GM19372 (cell line): ENCODE results near the gene NAV3.
A peak's percentile ranks its signal among the peaks of the same experiment; 100 is the strongest.

Experiments
- ATAC-seq: cut with Tn5 transposase; IDR thresholded peaks from one replicate; pipeline ENCODE4 v1.9.1; 2021; ENCODE audit warnings: mild to moderate bottlenecking, low read depth, moderate library complexity; ENCODE audit not compliant: unreplicated experiment

The NAV3 gene

DNA sequence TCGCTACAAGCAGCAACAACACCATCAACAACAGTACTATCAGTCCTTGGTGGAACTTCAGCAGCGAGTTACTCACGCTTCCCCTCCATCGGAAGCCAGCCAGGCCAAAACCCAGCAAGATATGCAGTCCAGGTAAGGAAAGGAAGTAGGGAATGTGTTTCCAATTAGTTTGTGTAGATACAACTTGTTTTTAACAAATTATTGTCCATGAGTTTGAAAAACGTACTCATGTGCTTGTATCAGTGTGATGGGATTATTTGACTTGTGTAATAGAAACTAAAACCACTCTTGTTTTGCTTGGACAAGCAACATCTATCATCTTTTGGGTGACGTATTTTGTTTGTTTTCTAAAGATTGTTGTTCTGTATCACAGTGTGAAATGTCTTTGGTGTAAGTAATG lies 137.9 kb downstream of the NAV3 start:
- no peak for ATAC-seq

GRCh38 chr12:77973579-77973978 lies 142.9 kb downstream of the NAV3 start:
- ATAC-seq = no peak

GRCh38 chr12:77974645-77975044 lies 144.0 kb downstream of the NAV3 start:
- no peak for ATAC-seq

DNA sequence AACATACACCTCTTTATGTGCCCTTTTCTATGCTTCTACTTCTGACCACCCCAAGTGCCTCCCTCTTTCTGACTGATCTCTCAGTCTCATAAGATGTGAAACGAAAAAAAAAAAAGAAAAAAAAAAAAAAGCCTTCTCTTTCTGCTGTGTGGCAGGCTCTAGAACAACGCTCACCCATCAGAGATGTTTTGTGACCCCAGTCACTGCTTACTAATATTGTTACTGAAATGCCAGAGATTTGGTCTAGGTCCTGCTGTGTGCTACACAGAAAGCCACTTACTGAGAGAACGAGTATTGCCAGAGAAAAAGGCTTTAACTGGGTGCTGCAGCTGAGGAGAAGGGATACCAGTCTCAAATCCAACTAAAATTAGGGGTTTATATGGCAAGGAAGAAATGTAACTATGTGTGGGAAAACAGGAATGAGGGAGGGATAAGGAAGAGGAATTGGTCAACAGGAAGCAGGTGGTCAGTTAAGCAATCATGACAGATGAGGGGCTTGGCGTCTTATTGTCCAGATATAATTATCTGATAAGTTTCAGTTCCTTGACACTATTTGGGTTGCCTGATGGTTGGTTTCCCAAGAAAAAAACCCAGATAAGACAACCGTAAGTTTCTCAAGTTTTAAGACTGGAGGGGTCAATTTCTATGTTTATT lies 149.0 kb downstream of the NAV3 start:
- ATAC-seq = no peak

GRCh38 chr12:77980782-77981181 lies 150.1 kb downstream of the NAV3 start:
- ATAC-seq = no peak

DNA sequence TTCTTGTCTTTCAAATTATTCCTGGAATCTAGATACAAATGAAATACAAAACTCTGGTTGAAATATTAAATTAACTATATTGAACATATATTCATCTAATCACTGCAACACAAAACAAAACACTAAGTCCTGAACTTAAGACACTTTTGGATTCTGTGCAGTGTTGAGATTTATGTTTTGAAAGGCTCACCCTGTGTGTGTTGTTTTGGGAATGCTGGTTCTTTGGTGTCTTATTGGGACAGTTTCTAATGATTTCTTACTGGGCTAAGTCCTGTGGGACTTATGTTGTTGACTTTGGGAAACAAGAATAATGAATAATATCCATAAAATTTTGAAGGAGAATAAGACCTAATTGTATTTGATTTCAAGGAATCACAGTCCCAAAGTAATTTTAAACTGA lies 153.2 kb downstream of the NAV3 start:
- no peak for ATAC-seq

- ATAC-seq = no peak
These were observed 162.1 kb downstream of the NAV3 start for GRCh38 chr12:77992760-77993159.

DNA sequence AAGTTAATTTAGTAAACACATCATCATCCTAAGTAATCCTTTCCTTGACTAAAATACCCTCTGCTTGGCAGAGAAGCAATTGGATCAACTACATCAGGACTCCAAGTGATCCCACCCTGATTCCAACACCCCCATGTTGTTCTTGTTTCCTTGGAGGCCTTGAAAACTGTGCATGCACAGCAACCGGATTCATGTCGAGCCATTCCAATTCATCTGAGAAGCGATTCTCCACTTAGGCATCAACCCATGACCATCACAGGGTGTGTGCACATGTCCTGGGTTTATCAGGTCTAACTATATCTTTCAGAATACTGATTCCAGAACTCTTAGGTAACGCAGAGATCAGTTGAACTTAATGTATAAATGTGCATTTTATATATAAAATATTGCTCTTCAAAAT lies 163.0 kb downstream of the NAV3 start:
- ATAC-seq = no peak

DNA sequence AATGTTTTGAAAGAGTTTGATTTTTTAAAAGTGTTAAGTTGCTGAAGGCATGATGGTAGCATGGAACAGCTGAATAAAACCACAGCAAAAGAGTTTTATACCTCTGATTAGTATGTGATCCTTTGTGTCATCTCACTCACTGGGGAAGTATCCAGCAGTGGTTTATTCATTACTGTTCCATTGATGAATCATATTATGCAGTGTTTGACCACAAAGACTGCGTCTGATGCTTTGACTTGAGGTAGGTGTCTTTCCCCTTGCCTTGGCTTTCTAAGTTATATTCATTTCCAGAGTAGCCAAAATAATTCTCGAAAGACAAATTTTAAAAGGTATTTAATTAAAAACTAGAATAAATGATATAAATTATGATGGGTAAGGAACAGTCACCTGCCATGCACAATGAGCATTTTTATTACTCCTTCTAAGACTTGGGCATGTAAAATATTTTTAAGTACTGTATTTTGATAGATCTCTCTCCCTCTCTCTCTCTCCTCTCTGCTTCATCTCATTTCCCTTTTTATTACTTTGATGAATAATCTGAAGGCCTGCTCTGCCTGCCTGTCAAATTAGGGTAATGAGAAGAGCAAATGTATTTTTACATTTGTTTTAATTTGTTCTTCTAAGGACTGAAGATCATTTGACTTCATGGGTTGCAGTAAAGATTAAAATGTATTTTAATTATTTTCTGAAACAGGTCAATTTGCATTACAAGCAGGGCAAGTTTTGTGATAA lies 164.9 kb downstream of the NAV3 start:
- ATAC-seq = peak; percentile 78

DNA sequence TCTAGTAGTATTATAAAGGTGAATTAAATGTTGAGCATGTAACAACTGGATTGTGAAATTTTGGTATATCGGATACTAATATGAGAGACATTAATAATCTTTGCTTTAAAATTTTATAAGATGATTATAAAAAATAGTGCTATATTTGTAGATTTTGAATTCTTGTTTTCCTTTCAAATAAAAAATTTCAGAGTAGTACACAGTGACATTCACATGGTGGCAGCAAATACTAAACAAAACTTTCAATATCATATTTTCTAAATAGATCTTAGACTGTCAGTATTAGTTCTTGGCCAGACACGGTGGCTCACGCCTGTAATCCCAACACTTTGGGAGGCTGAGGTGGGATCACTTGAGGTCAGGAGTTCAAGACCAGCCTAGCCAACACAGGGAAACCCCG lies 166.0 kb downstream of the NAV3 start:
- no peak for ATAC-seq

DNA sequence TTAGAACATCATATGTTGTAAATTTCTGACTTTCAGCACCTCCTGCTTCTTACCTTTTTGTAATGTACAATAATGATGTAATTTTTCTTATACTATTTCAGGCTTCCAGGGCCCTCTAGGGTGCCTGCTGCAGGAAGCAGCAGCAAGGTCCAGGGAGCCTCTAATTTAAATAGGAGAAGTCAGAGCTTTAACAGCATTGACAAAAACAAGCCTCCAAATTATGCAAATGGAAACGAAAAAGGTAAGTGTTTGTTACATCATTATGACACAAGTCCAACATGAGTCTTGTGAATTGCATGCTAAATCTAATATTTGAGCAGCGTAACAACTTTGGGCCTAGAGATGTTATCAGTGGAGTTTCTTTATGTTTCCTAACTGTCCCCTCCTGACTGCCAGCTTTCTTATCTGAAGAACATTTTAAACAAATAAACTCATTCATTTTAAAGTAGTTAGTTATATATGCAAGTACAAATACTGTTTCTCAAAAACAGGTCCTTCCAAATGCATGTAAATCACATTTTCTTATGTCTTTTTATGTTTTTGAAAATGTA lies 167.6 kb downstream of the NAV3 start:
- ATAC-seq = no peak

DNA sequence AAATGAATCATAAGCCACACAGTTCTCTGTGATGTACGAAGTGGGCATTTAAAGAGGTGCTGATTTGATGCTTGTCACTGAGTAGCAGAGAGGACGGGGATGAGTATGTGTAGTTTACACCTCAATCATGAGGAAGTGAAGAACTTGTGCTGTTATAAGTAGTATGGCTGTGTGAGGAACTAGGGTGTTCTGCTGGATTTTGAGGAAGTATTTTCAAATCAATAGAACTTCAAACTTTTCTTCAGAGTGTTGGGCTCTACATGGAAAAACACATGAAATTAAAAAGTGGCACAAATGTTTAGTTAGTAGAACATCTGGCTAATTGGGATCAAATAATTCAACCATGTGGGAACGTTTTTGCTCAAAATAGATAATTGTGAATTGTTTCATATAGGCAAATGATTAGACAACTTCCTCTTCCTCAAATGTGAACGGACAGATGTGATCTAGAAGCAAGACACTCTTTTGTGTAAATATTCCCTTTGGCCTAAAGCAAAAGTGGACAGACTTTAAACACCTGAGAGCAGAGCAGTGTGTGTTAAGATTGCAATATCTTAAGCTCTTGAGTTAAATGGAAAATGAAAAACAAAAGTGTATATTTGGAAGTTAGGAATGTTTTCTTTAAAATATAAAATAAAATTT lies 168.5 kb downstream of the NAV3 start:
- ATAC-seq = peak; percentile 45

DNA sequence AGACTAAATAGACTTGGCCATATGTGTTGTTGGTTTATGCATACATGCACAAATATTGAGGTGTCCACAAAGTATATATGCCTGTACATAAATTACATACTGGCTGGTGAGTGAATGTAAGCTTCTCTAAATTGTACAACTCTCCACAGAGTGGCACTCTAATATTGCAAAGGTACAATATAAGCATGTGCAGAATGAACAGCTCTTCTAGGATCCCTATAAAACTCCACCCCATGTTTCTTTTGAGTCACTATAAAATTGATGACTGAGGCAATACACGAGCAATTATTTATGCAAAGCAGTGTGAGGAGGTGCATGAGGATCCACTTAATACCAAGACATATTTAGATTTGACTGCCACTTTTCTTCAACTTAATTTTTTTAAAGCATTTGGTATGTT lies 172.2 kb downstream of the NAV3 start:
- ATAC-seq = no peak

GRCh38 chr12:78004249-78005093 lies 173.8 kb downstream of the NAV3 start:
- ATAC-seq = no peak

DNA sequence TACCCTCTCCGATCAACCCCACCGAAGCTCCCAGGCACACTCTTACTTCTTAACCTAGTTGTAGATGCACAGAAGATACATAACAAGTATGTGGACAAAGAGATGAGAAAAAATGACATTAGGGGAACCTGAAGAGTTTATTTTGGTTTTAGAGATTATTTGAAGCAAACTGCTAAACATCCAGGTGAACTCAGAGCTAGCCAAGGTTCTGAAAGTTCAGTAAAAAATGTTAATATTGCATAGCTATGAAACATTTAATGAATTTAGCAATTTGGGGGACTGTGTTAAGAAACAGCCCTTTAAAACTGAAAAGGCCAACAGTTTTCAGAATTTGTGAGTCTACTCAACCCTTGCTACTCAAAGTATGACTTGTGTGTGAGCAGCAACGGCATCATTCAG lies 174.4 kb downstream of the NAV3 start:
- no peak for ATAC-seq

DNA sequence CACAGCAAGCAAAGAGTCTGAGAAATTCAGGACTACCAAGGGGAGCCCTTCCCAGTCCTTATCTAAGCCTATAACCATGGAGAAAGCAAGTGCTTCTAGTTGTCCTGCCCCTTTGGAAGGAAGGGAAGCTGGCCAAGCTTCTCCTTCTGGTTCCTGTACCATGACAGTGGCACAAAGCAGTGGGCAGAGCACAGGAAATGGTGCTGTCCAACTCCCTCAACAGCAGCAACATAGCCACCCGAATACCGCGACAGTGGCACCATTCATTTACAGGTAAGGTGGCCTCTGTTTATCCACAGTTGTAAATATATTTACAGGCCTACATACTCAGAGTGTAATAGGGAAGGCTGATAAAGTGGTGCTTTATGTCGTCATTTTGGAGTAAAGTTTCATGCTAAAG lies 176.5 kb downstream of the NAV3 start:
- ATAC-seq = no peak

GRCh38 chr12:78009031-78009430 lies 178.3 kb downstream of the NAV3 start:
- ATAC-seq = no peak

GRCh38 chr12:78018171-78018910 lies 187.6 kb downstream of the NAV3 start:
- ATAC-seq = no peak

GRCh38 chr12:78018939-78019338 lies 188.2 kb downstream of the NAV3 start:
- no peak for ATAC-seq

DNA sequence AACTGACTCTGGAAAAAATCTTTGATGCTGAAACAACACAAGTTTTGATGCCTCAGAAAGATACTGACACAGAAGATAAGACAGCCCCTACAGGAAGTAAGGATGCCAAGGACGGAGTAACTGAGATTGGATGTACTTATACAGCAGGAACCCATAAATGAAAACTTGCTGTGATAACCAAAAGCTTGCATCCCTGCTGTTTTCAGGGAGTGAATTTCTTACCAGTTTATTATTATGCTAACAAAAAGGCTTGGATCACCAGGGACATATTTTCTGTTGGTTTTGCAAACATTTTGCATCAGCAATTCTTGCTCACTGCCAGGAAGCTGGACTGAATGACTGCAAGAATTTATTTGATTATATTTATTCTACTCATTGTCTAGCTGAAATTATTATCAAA lies 197.7 kb downstream of the NAV3 start:
- ATAC-seq = no peak
